ENCODE data around the gene HAVCR1. TPM values are rescaled to one million over a fixed set of nuclear protein-coding genes. Genes with fewer than 3 reads are reported as not detected.
"Not testable (repeated sequence)": the region's sequence is repeated elsewhere in the genome, so short reads cannot be mapped to it uniquely, and the experiment has no call there.

Gene HAVCR1
- polyA plus RNA-seq, 4 donors: 0.10 to 1.4 TPM; not detected in 2

GRCh38 chr5:157025093-157025698 is 33.7 kb downstream of the HAVCR1 start:
- H3K4me3 ChIP-seq (ENCODE audit: low read depth in 1 of 3, low read length in 3 of 3): no peak overlapping the region
- DNase-seq (peak in 1 of 2 donors; percentile 26), FAIRE-seq (no peak)
- no peaks in the 10 kb centered on the region for H3K4me1 ChIP-seq (ENCODE audit: control insufficient read depth in 3 of 3, insufficient read depth in 2 of 3, low read depth in 1 of 3, low read length in 2 of 3)
- H3K27ac ChIP-seq (ENCODE audit: low read depth in 1 of 3, low read length in 2 of 3): no peak overlapping the region
- H3K27me3 ChIP-seq (ENCODE audit: control insufficient read depth in 3 of 3, insufficient read depth in 3 of 3, low read length in 3 of 3): no peaks in the 10 kb centered on the region
- no peaks in the 10 kb centered on the region for H3K9me3 ChIP-seq (ENCODE audit: control insufficient read depth in 2 of 2, insufficient read depth in 1 of 2, low read depth in 1 of 2, low read length in 1 of 2)
- 62 to 79% (median 74%) methylated on average over 3 of the region's 3 CpGs for WGBS, 3 donors
- H3K36me3 ChIP-seq (ENCODE audit: control insufficient read depth in 3 of 3, insufficient read depth in 2 of 3, low read depth in 1 of 3, low read length in 3 of 3): no peaks in the 10 kb centered on the region

GRCh38 chr5:157024208-157024959 is 34.5 kb downstream of the HAVCR1 start:
- H3K27me3 ChIP-seq (ENCODE audit: control insufficient read depth in 3 of 3, insufficient read depth in 3 of 3, low read length in 3 of 3): no peaks in the 10 kb centered on the region
- WGBS, 3 donors: 63 to 80% (median 79%) methylated on average over 5 of the region's 5 CpGs
- H3K36me3 ChIP-seq (ENCODE audit: control insufficient read depth in 3 of 3, insufficient read depth in 2 of 3, low read depth in 1 of 3, low read length in 3 of 3): no peaks in the 10 kb centered on the region

GRCh38 chr5:157022024-157022423 is 36.9 kb downstream of the HAVCR1 start:
- Histone ChIP-seq H3K27me3 (ENCODE audit: control insufficient read depth in 3 of 3, insufficient read depth in 3 of 3, low read length in 3 of 3) (no peaks in the 10 kb centered on the region), H3K36me3 (ENCODE audit: control insufficient read depth in 3 of 3, insufficient read depth in 2 of 3, low read depth in 1 of 3, low read length in 3 of 3) (no peaks in the 10 kb centered on the region), H3K27ac (ENCODE audit: low read depth in 1 of 3, low read length in 2 of 3) (no peak overlapping the region), H3K4me3 (ENCODE audit: low read depth in 1 of 3, low read length in 3 of 3) (no peak overlapping the region), H3K9me3 (ENCODE audit: control insufficient read depth in 2 of 2, insufficient read depth in 1 of 2, low read depth in 1 of 2, low read length in 1 of 2) (peaks cover 0 to 8% of the 10 kb centered on the region in 2 donors), H3K4me1 (ENCODE audit: control insufficient read depth in 3 of 3, insufficient read depth in 2 of 3, low read depth in 1 of 3, low read length in 2 of 3) (no peaks in the 10 kb centered on the region)
- DNase-seq (peak in 1 of 2 donors; percentile 25), FAIRE-seq (no peak)
- WGBS, 3 donors: 86 to 95% (median 88%) methylated on average over 2 of the region's 2 CpGs

More at GRCh38 chr5:157024208-157024959, 34.5 kb downstream of the HAVCR1 start:
- Histone ChIP-seq H3K9me3 (ENCODE audit: control insufficient read depth in 2 of 2, insufficient read depth in 1 of 2, low read depth in 1 of 2, low read length in 1 of 2) (no peaks in the 10 kb centered on the region), H3K4me1 (ENCODE audit: control insufficient read depth in 3 of 3, insufficient read depth in 2 of 3, low read depth in 1 of 3, low read length in 2 of 3) (no peaks in the 10 kb centered on the region), H3K4me3 (ENCODE audit: low read depth in 1 of 3, low read length in 3 of 3) (no peak overlapping the region), H3K27ac (ENCODE audit: low read depth in 1 of 3, low read length in 2 of 3) (no peak overlapping the region)
- DNase-seq (no peak), FAIRE-seq (no peak)

GRCh38 chr5:157020511-157021222 is 38.2 kb downstream of the HAVCR1 start:
- FAIRE-seq: no peak
- WGBS, 3 donors: 72 to 76% (median 75%) methylated on average over 4 of the region's 4 CpGs
- DNase-seq: no peak

GRCh38 chr5:157020002-157020401 is 38.9 kb downstream of the HAVCR1 start:
- H3K4me1 ChIP-seq (ENCODE audit: control insufficient read depth in 3 of 3, insufficient read depth in 2 of 3, low read depth in 1 of 3, low read length in 2 of 3): no peaks in the 10 kb centered on the region
- no peaks in the 10 kb centered on the region for H3K36me3 ChIP-seq (ENCODE audit: control insufficient read depth in 3 of 3, insufficient read depth in 2 of 3, low read depth in 1 of 3, low read length in 3 of 3)
- H3K9me3 ChIP-seq (ENCODE audit: control insufficient read depth in 2 of 2, insufficient read depth in 1 of 2, low read depth in 1 of 2, low read length in 1 of 2): peaks cover 0 to 9% of the 10 kb centered on the region in 2 donors
- no peaks in the 10 kb centered on the region for H3K27me3 ChIP-seq (ENCODE audit: control insufficient read depth in 3 of 3, insufficient read depth in 3 of 3, low read length in 3 of 3)
- H3K4me3 ChIP-seq (ENCODE audit: low read depth in 1 of 3, low read length in 3 of 3): no peak overlapping the region
- FAIRE-seq (no peak), DNase-seq (no peak)
- no peak overlapping the region for H3K27ac ChIP-seq (ENCODE audit: low read depth in 1 of 3, low read length in 2 of 3)

More at GRCh38 chr5:157020511-157021222, 38.2 kb downstream of the HAVCR1 start:
- Histone ChIP-seq H3K27ac (ENCODE audit: low read depth in 1 of 3, low read length in 2 of 3) (no peak overlapping the region), H3K27me3 (ENCODE audit: control insufficient read depth in 3 of 3, insufficient read depth in 3 of 3, low read length in 3 of 3) (no peaks in the 10 kb centered on the region), H3K4me1 (ENCODE audit: control insufficient read depth in 3 of 3, insufficient read depth in 2 of 3, low read depth in 1 of 3, low read length in 2 of 3) (no peaks in the 10 kb centered on the region), H3K4me3 (ENCODE audit: low read depth in 1 of 3, low read length in 3 of 3) (no peak overlapping the region), H3K9me3 (ENCODE audit: control insufficient read depth in 2 of 2, insufficient read depth in 1 of 2, low read depth in 1 of 2, low read length in 1 of 2) (peaks cover 0 to 9% of the 10 kb centered on the region in 2 donors), H3K36me3 (ENCODE audit: control insufficient read depth in 3 of 3, insufficient read depth in 2 of 3, low read depth in 1 of 3, low read length in 3 of 3) (no peaks in the 10 kb centered on the region)

- DNase-seq; H3K9me3 ChIP-seq (ENCODE audit: control insufficient read depth in 2 of 2, insufficient read depth in 1 of 2, low read depth in 1 of 2, low read length in 1 of 2); H3K27me3 ChIP-seq (ENCODE audit: control insufficient read depth in 3 of 3, insufficient read depth in 3 of 3, low read length in 3 of 3); H3K27ac ChIP-seq (ENCODE audit: low read depth in 1 of 3, low read length in 2 of 3); H3K4me1 ChIP-seq (ENCODE audit: control insufficient read depth in 3 of 3, insufficient read depth in 2 of 3, low read depth in 1 of 3, low read length in 2 of 3); H3K36me3 ChIP-seq (ENCODE audit: control insufficient read depth in 3 of 3, insufficient read depth in 2 of 3, low read depth in 1 of 3, low read length in 3 of 3); FAIRE-seq; H3K4me3 ChIP-seq (ENCODE audit: low read depth in 1 of 3, low read length in 3 of 3): not testable (repeated sequence)
- WGBS, 3 donors: 79 to 99% (median 92%) methylated on average over 10 to 28 of the region's 28 CpGs
Measured at GRCh38 chr5:157014143-157014542, 44.8 kb downstream of the HAVCR1 start.

GRCh38 chr5:157006262-157006661 is 52.7 kb downstream of the HAVCR1 start:
- FAIRE-seq (no peak), DNase-seq (no peak)
- no peak overlapping the region for H3K4me3 ChIP-seq (ENCODE audit: low read depth in 1 of 3, low read length in 3 of 3)
- no peaks in the 10 kb centered on the region for H3K27me3 ChIP-seq (ENCODE audit: control insufficient read depth in 3 of 3, insufficient read depth in 3 of 3, low read length in 3 of 3)
- no peaks in the 10 kb centered on the region for H3K9me3 ChIP-seq (ENCODE audit: control insufficient read depth in 2 of 2, insufficient read depth in 1 of 2, low read depth in 1 of 2, low read length in 1 of 2)
- 54 to 70% (median 65%) methylated on average over 2 of the region's 2 CpGs for WGBS, 3 donors
- H3K4me1 ChIP-seq (ENCODE audit: control insufficient read depth in 3 of 3, insufficient read depth in 2 of 3, low read depth in 1 of 3, low read length in 2 of 3): no peaks in the 10 kb centered on the region
- no peak overlapping the region for H3K27ac ChIP-seq (ENCODE audit: low read depth in 1 of 3, low read length in 2 of 3)
- H3K36me3 ChIP-seq (ENCODE audit: control insufficient read depth in 3 of 3, insufficient read depth in 2 of 3, low read depth in 1 of 3, low read length in 3 of 3): no peaks in the 10 kb centered on the region

GRCh38 chr5:157004893-157005551 is 53.9 kb downstream of the HAVCR1 start:
- no peak for DNase-seq
- Histone ChIP-seq H3K36me3 (ENCODE audit: control insufficient read depth in 3 of 3, insufficient read depth in 2 of 3, low read depth in 1 of 3, low read length in 3 of 3) (no peaks in the 10 kb centered on the region), H3K27ac (ENCODE audit: low read depth in 1 of 3, low read length in 2 of 3) (no peak overlapping the region), H3K4me3 (ENCODE audit: low read depth in 1 of 3, low read length in 3 of 3) (no peak overlapping the region), H3K4me1 (ENCODE audit: control insufficient read depth in 3 of 3, insufficient read depth in 2 of 3, low read depth in 1 of 3, low read length in 2 of 3) (no peaks in the 10 kb centered on the region), H3K9me3 (ENCODE audit: control insufficient read depth in 2 of 2, insufficient read depth in 1 of 2, low read depth in 1 of 2, low read length in 1 of 2) (no peaks in the 10 kb centered on the region), H3K27me3 (ENCODE audit: control insufficient read depth in 3 of 3, insufficient read depth in 3 of 3, low read length in 3 of 3) (no peaks in the 10 kb centered on the region)
- no peak for FAIRE-seq

Measured in small intestine (tissue), 7 donors.